Stomach (tissue), 9 donors: ENCODE results near the gene FAM83B. TPM values are rescaled to one million over a fixed set of nuclear protein-coding genes. Genes with fewer than 3 reads are reported as not detected.
"Not testable (repeated sequence)": the region's sequence is repeated elsewhere in the genome, so short reads cannot be mapped to it uniquely, and the experiment has no call there.

ENCODE experiments used
- DNase-seq, 2 donors: peaks; one replicate each; pipeline versions ENCODE4 v3.0.0 to v3.0.0-alpha.2; 2013 to 2019
- H3K27ac ChIP-seq, 5 donors: fragments of 200-600 bp in 4 of 5; sonication (generic) in 4 of 5; one replicate each; pipeline ENCODE4 v1.5.1; 2013 to 2019; ENCODE audit warnings: mild to moderate bottlenecking in 1 of 5, moderate library complexity in 1 of 5
- H3K27me3 ChIP-seq, 3 donors: fragments of 200-600 bp; sonication (generic); one replicate each; pipeline ENCODE4 v1.5.1; 2017 to 2019; ENCODE audit warnings: mixed run types in 1 of 3
- H3K36me3 ChIP-seq, 4 donors: fragments of 200-600 bp; sonication (generic); 1 replicate in 3 of 4; 2 replicates in 1 of 4; pipeline ENCODE4 v1.5.1; 2016 to 2019
- H3K4me1 ChIP-seq, 4 donors: fragments of 200-600 bp; sonication (generic); one replicate each; pipeline ENCODE4 v1.5.1; 2016 to 2019
- H3K4me3 ChIP-seq, 4 donors: fragments of 200-600 bp; sonication (generic) in 3 of 4; one replicate each; pipeline ENCODE4 v1.5.1; 2016 to 2019; ENCODE audit warnings: mild to moderate bottlenecking in 1 of 4
- H3K9me3 ChIP-seq, 4 donors: fragments of 200-600 bp; sonication (generic); one replicate each; pipeline ENCODE4 v1.5.1; 2016 to 2019
- EP300 ChIP-seq: sonication (generic); formaldehyde crosslinking; IDR thresholded peaks from one replicate; pipeline ENCODE4 v1.6.1; 2017; ENCODE audit warnings: antibody characterized with exemption
- POLR2A ChIP-seq, 4 donors: fragments of 450-650 bp; IDR thresholded peaks; one replicate each; pipeline ENCODE4 v1.6.1; 2016; ENCODE audit warnings: antibody characterized with exemption in 4 of 4, control low read depth in 2 of 4, mild to moderate bottlenecking in 1 of 4, moderate library complexity in 1 of 4
- POLR2AphosphoS5 ChIP-seq, 3 donors: sonication (generic); formaldehyde crosslinking; IDR thresholded peaks; one replicate each; pipeline ENCODE4 v1.6.1; 2016; ENCODE audit warnings: antibody characterized with exemption in 3 of 3
- whole genome bisulfite sequencing, 5 donors: extraction: QIAGEN DNeasy Blood & Tissue Kit in 3 of 5; methylation state at CpG; one replicate each; pipeline versions ENCODE4 v1.1.5 to v1.1.7; 2013 to 2018; 5-methylcytosine and 5-hydroxymethylcytosine counted together
- intact Hi-C: fragments of 100-400 bp; cut with DNase I; formaldehyde crosslinking; loops from one replicate; pipeline ENCODE4 v1.15.1; 2023; ENCODE audit warnings: low total_unique reads
- polyA plus RNA-seq, 3 donors: library from polyadenylated mRNA; stranded (reverse); fragments of 200-250 nt; gene quantifications; one replicate each; pipeline ENCODE4 v1.2.3, GENCODE V29; 2013
- total RNA-seq, 5 donors: library from RNA; depleted of rRNA; stranded (reverse); fragments of >200 nt; gene quantifications; one replicate each; pipeline versions ENCODE4 v1.1.0 to v1.2.3, GENCODE V29; 2014 to 2016
- TF ChIP-seq, protein P1 (sequence below), 7 experiments: fragments of 450-650 bp in 4 of 7; fragments of 200-600 bp in 3 of 7; sonication (generic) in 3 of 7; IDR thresholded peaks; one replicate each; pipeline ENCODE4 v1.5.1; 2016 to 2019; ENCODE audit warnings: antibody characterized with exemption in 7 of 7, control low read depth in 2 of 7, mild to moderate bottlenecking in 1 of 7
- donor health status: healthy with polysubstance abuse.
- donor health status: Bipolar disorder and iron deficiency.
- donor health status: healthy.

The FAM83B gene
- total and polyA plus RNA-seq, 8 donors = 0.44 to 19.3 (median 6.4) TPM

GRCh38 chr6:54970337-54970736, 123.8 kb downstream of the FAM83B start:
- TF ChIP-seq EP300 = no peak
- TF ChIP-seq, protein P1, sequence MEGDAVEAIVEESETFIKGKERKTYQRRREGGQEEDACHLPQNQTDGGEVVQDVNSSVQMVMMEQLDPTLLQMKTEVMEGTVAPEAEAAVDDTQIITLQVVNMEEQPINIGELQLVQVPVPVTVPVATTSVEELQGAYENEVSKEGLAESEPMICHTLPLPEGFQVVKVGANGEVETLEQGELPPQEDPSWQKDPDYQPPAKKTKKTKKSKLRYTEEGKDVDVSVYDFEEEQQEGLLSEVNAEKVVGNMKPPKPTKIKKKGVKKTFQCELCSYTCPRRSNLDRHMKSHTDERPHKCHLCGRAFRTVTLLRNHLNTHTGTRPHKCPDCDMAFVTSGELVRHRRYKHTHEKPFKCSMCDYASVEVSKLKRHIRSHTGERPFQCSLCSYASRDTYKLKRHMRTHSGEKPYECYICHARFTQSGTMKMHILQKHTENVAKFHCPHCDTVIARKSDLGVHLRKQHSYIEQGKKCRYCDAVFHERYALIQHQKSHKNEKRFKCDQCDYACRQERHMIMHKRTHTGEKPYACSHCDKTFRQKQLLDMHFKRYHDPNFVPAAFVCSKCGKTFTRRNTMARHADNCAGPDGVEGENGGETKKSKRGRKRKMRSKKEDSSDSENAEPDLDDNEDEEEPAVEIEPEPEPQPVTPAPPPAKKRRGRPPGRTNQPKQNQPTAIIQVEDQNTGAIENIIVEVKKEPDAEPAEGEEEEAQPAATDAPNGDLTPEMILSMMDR (IDR thresholded peaks at IDR 0.05) = no peak
- no peak for TF ChIP-seq POLR2AphosphoS5 (IDR thresholded peaks at IDR 0.05)
- no peak for TF ChIP-seq POLR2A (IDR thresholded peaks at IDR 0.05)
- 81 to 93% (median 88%) methylated on average over 3 of the region's 3 CpGs for WGBS, 5 donors
- no peak overlapping the region for H3K27ac ChIP-seq
- peaks cover 0 to 5% (median 0%) of the 10 kb centered on the region in 4 donors for H3K4me1 ChIP-seq
- DNase-seq = no peak
- no peaks in the 10 kb centered on the region for H3K36me3 ChIP-seq
- H3K27me3 ChIP-seq = no peaks in the 10 kb centered on the region
- no peaks in the 10 kb centered on the region for H3K9me3 ChIP-seq
- H3K4me3 ChIP-seq = no peak overlapping the region
- intact Hi-C loops = no loop called here

GRCh38 chr6:54971825-54972224, 125.3 kb downstream of the FAM83B start:
- Histone ChIP-seq H3K27me3 (no peaks in the 10 kb centered on the region), H3K4me3 (no peak overlapping the region), H3K27ac (no peak overlapping the region), H3K36me3 (no peaks in the 10 kb centered on the region), H3K9me3 (no peaks in the 10 kb centered on the region), H3K4me1 (peaks cover 0 to 5% (median 0%) of the 10 kb centered on the region in 4 donors)
- TF ChIP-seq POLR2A (IDR thresholded peaks at IDR 0.05) (no peak), EP300 (no peak), POLR2AphosphoS5 (IDR thresholded peaks at IDR 0.05) (no peak)
- TF ChIP-seq, protein P1 (IDR thresholded peaks at IDR 0.05) = no peak
- WGBS, 5 donors = 47 to 94% (median 89%) methylated on average over 2 of the region's 2 CpGs
- DNase-seq = no peak
- intact Hi-C loops = no loop called here

DNA sequence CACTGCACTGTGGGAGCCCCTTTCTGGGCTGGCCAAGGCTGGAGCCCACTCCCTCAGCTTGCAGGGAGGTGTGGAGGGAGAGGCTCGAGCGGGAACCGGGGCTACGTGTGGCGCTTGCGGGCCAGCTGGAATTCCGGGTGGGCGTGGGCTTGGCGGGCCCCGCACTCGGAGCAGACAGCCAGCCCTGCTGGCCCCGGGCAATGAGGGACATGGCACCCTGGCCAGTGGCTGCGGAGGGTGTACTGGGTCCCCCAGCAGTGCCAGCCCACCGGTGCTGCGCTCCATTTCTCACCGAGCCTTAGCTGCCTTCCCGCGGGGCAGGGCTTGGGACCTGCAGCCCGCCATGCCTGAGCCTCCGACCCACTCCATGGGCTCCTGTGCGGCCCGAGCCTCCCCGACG, 132.6 kb downstream of the FAM83B start:
- H3K4me1 ChIP-seq, H3K36me3 ChIP-seq, intact Hi-C loops, H3K9me3 ChIP-seq, H3K27me3 ChIP-seq, DNase-seq, H3K27ac ChIP-seq, H3K4me3 ChIP-seq: not testable (repeated sequence)
- 83 to 99% (median 97%) methylated on average over 1 to 24 of the region's 24 CpGs for WGBS, 5 donors

- Histone ChIP-seq H3K4me3 (no peak overlapping the region), H3K27ac (no peak overlapping the region), H3K4me1 (no peaks in the 10 kb centered on the region), H3K36me3 (no peaks in the 10 kb centered on the region), H3K27me3 (no peaks in the 10 kb centered on the region), H3K9me3 (no peaks in the 10 kb centered on the region)
- 88 to 94% (median 91%) methylated on average over 14 of the region's 14 CpGs for WGBS, 5 donors
- DNase-seq = no peak
- TF ChIP-seq EP300 (no peak), POLR2A (IDR thresholded peaks at IDR 0.05) (no peak), POLR2AphosphoS5 (IDR thresholded peaks at IDR 0.05) (no peak)
- TF ChIP-seq, protein P1 (IDR thresholded peaks at IDR 0.05) = no peak
- intact Hi-C loops = no loop called here
Measured at GRCh38 chr6:54980511-54981275, 134.1 kb downstream of the FAM83B start.

DNA sequence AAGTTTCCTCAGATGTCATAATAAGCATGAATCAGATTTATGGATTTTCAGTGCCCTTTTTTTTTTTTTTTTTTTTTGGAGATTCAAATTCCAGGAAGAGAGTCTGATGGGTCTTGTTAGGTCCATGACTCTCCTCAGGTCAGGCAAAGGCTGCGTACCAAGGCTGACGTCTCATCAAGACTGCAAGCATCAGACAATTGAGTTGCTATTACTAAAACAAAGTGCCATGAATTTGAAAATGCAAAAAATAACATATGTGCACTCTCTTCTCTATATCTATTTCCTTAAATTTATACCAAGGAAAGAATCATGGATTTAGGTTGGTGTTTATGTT, 134.7 kb downstream of the FAM83B start:
- Histone ChIP-seq H3K4me3 (no peak overlapping the region), H3K9me3 (no peaks in the 10 kb centered on the region), H3K36me3 (no peaks in the 10 kb centered on the region), H3K4me1 (no peaks in the 10 kb centered on the region), H3K27ac (no peak overlapping the region), H3K27me3 (no peaks in the 10 kb centered on the region)
- intact Hi-C loops = no loop called here
- TF ChIP-seq EP300 (no peak), POLR2A (IDR thresholded peaks at IDR 0.05) (no peak), POLR2AphosphoS5 (IDR thresholded peaks at IDR 0.05) (no peak)
- TF ChIP-seq, protein P1 (IDR thresholded peaks at IDR 0.05) = no peak
- DNase-seq = no peak
- 86 to 97% (median 87%) methylated on average over 2 of the region's 2 CpGs for WGBS, 5 donors
